GM18520 (cell line): Measurements from ENCODE around the gene PLPPR4.
"Not testable (repeated sequence)": the region's sequence is repeated elsewhere in the genome, so short reads cannot be mapped to it uniquely, and the experiment has no call there.

Experiments used
- ATAC-seq: cut with Tn5 transposase; IDR thresholded peaks from one replicate; pipeline ENCODE4 v1.9.1; 2021; ENCODE audit not compliant: unreplicated experiment

The PLPPR4 gene, protein sequence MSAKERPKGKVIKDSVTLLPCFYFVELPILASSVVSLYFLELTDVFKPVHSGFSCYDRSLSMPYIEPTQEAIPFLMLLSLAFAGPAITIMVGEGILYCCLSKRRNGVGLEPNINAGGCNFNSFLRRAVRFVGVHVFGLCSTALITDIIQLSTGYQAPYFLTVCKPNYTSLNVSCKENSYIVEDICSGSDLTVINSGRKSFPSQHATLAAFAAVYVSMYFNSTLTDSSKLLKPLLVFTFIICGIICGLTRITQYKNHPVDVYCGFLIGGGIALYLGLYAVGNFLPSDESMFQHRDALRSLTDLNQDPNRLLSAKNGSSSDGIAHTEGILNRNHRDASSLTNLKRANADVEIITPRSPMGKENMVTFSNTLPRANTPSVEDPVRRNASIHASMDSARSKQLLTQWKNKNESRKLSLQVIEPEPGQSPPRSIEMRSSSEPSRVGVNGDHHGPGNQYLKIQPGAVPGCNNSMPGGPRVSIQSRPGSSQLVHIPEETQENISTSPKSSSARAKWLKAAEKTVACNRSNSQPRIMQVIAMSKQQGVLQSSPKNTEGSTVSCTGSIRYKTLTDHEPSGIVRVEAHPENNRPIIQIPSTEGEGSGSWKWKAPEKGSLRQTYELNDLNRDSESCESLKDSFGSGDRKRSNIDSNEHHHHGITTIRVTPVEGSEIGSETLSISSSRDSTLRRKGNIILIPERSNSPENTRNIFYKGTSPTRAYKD

DNA sequence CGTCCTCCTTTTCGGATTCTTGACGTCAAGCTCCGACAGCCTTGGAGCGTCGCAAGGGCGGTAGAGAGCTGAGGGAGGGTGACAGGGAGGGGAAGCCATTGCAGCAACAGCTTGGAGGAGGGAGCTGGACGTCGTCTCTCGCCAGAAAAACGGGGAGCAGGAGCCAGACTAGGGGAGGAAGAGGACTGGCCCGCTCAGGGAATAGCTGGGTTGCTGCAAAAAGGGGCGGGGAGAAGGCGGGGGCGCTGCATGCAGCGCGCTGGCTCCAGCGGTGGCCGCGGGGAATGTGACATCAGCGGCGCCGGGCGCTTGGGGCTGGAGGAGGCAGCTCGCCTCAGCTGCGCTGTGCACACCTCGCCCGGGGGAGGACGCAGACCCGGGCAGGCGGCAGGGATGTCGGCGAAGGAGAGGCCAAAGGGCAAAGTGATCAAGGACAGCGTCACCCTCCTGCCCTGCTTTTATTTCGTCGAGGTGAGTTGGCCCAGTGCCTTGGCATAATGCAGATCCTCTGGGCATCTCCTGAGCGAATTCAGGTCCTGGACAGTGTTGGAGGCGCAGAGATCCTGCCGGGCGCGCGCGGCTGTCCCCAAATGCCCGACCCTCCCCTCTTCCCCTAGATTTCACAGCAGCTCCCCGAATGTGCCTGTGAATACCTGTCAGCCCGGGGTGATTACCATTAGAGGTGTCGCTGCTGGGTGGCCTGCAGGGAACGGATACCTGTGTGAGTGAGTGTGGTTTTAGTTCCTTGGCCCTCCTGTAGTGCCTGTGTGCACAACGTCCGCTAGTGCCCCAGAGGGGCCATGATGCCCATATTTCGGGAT, at the start of gene PLPPR4:
PLPPR4 (plus strand) TSS at position 292 of the 821 bp plus-strand sequence; CDS start at position 394, 102 bp downstream.
- ATAC-seq = no peak

DNA sequence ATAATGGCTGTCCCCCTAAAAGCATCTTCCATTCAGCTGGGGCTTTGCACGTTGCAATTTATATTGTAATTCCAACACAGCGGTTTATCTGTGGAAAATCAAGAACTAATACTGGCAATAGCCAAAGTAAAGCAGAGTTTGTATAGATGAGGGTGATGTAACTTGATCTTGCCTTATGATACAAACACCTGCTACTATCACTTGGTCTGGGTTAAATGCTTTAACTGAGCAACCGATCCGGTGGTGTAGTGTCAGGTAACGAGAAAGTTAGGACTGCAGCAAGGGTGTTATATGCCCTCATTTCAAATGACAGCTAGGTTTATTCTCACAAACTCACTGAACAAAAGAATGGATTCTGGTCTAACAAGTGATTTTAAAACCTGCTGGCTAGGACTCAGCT, 47.3 kb upstream of the PLPPR4 start:
- no peak for ATAC-seq

DNA sequence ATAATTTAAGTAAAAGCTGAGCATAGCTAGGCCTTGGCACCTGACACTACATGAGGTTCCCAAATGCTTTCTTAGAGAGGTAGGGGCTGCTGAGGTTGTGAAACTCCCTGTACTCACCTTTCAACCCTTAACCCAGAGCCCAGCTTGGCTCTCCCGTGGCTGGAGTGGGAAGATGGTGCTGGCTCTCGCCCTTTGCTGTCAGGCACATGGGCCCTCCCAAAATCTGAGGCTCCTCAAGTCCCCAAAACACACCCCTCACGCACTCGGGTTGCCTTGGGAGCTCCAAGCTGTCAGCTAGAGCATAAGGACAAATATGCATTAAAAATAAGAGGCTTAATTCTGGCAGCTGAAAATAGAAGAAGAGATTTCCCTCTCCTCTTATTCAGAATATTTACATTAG, 46.7 kb upstream of the PLPPR4 start:
- no peak for ATAC-seq

DNA sequence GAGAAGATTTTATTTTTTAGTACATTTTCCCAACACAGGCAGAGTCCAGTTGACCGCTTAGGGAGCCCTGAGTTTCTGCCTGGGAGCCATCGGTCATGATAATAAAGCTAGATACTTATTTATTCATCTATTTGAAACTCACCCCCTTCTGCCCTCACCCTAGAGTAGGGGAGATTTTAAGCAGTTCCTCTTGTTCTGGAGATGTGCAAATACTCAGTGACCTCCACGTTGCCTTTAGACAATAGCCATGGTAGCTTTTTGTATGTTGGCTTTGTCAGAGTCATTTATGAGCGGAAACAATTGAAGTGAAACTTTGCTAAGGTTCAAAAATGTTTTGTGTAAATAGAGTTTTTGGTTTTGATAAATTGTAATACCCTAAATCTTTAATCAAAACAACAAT, 45.7 kb upstream of the PLPPR4 start:
- ATAC-seq = no peak

DNA sequence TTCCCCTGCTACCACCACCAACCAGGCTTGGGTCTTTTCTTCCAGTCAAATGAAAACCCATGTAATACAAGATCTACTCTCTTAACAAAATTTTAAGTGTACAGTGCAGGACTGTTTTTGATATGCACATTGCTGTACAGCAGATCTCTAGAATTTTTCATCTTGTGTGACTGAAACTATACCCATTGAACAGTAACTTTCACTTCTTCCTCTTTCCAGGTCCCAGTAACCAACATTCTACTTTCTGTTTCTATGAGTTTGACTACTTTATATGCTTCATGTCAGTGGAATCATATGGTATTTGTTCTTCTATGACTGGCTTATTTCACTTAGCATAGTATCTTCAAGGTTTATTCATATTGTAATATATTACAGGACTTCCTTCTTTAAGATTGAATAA, 45.3 kb upstream of the PLPPR4 start:
- ATAC-seq = no peak

DNA sequence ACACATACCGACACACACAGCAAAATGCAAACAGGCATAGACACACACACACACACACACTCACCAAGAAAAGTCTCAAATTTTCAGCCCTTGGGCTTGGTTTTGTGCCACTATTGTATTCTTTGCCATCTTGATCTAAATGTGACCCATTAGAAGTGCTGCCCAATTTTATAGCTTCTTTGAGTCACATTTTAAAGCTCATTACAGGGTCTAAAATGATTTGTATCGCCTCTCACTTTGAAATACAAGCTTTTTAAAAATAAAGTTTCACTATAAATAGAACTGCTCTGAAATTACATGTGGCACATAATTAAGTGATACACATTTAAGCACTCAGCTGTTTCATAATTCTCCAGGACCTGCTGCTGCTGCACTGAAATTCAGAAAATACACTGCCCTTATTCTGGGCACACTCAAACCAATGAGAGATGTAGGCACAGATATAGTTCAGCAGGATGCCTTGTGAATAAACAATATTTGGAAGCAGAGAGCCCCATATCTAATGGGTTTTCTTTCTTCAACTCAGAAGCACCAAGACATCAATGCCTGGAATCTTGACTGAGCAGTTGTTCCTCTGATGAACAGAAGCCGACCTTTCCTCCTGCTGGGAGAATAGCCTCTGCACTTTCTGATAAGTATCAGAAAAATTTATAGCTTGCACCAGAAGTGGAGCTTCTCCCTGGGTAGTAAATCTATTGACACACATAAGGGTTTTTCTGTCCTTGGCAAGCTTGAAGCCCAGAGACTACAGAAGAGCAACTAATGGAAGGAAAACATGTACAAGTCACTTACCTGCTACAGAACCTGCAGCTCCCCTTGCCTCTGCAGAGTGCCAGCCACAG, 37.0 kb upstream of the PLPPR4 start:
- no peak for ATAC-seq

DNA sequence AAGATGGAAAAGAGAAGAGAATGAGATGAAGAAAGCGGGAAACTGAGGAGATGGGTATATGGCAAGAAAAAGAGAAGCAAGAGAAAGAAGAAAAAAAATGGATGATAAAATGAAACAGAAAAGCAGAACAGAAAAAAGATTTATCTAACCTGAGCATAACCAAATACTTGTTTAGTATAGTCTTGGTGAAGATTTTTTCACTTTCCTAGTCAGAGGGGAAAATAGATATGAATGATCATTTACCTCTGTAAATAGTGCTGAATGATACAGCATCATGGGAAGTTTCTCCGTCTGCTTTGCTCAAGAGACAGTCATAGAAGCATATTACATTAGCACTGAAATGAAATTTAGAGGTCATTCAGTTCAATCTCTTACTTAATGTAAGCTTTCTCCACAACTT, 36.1 kb upstream of the PLPPR4 start:
- ATAC-seq = peak; percentile 49

DNA sequence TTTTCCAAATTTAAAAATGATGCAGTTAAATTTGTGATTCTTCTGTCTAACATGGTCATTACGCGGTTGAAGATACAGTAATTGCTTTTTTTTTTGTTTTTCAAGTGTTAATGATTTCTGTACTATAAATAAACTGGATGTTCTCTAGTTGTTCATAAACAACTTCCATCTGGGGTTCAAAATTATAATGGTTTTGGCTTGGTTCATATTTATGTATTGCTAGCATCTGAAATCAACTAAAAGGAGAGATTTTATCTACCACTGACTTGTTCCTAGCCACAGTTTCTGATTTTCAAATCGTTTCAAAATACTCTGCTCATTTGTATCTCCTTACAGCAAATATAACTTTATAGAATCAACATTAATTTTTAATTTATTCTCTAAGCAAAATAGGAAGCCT, 35.2 kb upstream of the PLPPR4 start:
- no peak for ATAC-seq

DNA sequence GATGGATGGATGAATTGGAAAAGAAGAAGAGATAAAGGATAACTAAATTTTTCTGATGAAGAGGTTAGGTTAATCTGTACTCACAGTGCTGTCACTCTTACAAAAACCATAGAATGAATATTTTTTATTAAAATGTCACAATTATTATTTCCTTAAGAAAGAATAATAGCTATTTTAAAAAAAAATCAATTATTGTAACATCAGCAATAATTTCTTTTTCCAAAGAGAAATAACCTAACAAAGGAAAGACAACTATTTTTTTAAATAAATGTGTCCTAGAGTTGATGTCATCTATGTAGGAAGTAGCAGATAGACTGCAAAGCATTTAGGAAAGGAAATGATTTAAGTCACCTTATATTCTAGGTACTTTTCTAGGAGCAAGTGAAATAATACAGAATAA, 33.6 kb upstream of the PLPPR4 start:
- no peak for ATAC-seq

DNA sequence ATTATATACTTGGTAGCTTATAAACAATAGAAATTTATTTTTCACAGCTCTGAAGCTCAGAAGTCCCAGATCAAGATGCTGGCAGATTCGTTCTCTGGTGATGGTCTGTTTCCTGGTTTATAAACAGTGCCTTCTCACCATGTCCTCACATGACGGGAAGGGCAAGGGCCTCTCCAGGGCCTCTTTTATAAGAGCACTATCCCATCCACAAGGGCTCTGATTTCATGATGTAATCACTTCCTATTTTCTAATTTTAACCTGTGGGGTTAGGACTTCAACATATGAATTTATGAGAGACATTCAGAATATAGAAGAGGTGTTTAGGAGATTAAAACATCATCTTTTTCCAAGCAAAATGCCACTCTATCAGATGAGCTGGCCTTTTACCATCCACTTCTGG, 32.1 kb upstream of the PLPPR4 start:
- no peak for ATAC-seq

DNA sequence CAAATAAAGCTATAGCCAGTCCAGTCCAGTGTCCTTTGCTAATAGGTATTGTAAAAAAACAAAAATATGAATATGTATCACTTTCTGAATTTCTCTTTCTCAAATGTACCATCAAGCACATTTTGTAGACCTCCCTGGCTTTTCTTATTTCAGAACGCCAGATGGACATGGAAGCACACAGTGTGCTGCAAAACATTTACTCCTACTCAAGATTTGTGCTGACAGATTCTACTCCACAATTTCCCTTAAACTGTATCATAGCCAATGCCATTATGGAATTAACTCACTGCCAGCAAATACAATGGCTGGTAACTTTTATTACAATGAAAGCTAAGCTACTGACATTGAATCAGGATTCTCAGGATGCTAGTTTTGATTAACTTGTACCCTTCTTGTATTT, 30.8 kb upstream of the PLPPR4 start:
- ATAC-seq = no peak

DNA sequence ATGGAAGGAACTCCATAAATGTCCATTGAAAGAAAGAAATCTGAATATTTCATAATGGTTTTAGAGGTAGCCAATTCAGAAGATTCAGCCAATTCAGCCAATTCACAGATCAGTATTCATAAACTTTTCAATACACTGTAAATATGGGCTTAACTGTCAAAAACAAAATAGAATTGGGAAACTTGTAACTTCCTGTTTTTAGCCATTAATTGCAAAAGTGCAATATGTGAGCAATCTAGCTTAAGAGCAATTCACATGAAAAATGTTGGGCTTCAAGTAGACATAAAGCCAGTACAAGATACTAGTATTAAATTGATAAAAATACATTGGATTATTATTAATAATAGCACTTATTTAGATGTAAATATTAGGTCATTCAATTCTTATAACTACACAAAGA, 27.5 kb upstream of the PLPPR4 start:
- no peak for ATAC-seq

DNA sequence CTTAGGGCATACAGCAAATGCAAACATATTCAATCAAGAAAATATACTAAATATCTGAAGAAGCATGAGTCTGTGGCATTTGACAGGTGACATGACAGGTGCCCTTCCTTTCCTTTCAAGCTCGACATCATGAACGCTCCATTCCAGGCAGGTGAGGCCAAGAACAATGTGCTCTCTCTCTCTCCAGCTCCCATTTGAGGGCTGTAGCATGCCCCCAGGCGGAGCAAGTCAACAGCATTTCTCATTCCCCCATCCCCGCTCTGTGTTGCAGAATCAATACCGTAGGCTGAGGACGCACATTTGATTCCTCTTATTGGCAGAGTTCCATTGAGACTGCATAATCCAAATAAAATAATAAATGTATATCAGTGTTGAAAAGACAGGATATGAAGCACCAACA, 24.6 kb upstream of the PLPPR4 start:
- ATAC-seq = no peak

DNA sequence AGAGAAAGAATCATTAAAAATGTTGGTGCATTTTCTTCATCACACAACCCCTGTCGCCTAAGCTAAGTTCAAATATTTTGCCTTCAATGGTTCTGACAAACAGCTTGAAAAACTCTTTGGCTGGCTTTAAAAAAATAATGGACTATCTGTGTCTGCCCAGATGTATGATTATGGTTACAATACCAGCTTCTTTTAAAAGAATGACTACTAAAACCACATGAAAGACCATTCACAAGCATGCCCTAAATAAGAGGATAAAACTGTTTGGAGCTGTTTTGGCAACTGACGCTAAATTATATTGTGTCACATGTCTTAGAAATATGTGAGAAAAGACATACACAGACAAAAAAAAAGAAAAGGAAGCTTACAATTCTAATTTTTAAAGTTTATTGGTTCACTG, 23.7 kb upstream of the PLPPR4 start:
- no peak for ATAC-seq

DNA sequence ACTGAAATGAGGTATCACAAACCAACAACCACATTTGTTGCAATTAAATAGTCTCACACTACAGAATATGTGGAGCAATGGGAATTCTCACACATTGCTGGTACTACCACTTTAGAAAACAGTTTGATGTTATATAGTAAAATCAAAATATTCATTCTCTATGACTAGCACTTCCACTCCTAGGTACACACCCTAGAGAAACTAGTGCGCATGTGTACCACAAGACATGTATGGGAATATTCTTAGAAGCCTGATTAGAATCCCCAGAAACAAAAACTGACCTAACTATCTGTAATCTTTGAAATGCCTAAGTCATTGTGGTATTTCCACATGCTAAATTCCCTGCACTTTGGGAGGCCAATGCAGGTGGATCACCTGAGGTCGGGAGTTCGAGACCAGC, 18.1 kb upstream of the PLPPR4 start:
- ATAC-seq = no peak

DNA sequence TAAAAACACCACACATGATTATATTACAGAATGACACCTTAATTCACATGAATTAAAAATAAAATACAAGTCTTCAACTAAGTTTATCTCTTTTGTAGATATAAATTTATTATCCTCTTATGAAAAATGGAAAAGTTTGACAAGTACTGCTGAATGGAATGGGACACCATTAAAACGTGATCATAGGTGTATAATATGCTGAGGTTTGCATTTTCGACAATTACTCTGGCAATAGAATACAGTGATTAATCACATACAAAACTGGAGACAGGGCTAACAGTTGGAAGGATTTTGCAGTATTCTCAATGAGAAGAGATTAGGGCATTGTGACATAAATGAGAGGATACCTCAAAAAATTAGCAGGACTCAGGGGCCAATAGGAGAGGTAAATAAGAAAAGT, 17.1 kb upstream of the PLPPR4 start:
- ATAC-seq = no peak

DNA sequence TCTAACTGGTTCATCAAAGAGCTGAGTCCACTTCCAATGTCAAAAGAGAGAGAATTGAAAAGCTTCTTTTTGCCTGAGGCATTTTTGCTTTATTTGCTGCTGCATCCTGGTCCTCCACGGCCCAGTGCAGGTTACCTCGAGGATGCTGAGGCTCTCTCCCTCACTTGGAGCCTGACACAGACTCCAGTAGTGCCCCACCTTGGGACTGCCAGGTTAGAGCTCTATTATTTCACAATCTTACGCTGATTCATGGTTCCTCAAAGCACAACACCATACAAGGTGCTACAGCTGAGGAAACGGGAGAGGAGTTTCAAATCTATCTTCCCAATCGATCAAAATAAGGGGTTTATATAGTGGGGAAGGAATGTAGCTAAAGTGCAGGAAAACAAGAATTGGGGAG, 13.6 kb upstream of the PLPPR4 start:
- no peak for ATAC-seq

DNA sequence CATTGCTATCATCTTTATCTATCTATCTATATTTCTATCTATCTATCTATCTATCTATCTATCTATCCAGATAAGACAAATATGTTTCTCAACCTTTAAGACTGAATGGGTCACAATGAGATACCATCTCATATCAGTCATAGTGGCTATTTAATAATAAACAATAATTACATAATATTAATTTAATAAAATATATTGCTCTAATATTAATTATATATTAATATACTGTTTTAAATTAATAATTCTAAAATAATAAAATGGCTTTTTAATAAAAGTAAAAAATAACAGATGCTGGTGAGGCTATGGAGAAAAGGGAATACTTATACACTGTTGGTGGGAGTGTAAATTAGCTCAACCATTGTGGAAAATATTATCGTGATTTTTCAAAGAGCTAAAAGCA, 13.0 kb upstream of the PLPPR4 start:
- ATAC-seq = no peak

DNA sequence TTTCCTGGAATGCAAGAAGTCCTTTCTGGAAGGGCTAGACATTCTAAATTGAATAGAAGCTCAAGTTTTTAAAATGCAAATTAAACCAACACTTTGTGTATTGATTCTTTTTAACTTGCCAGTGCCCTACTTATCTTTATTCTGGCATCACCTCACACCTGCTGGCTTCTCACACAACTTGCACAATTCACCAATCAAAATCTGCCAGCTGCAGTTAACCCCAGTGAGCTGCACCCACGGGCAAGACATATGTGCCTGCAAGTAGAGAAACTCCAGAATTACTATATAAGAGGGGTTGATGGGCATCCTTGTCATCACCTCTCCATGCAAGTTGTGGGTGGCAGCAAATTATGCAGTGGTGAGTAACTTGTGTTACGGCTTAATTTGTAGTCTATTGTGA, 11.7 kb upstream of the PLPPR4 start:
- no peak for ATAC-seq

DNA sequence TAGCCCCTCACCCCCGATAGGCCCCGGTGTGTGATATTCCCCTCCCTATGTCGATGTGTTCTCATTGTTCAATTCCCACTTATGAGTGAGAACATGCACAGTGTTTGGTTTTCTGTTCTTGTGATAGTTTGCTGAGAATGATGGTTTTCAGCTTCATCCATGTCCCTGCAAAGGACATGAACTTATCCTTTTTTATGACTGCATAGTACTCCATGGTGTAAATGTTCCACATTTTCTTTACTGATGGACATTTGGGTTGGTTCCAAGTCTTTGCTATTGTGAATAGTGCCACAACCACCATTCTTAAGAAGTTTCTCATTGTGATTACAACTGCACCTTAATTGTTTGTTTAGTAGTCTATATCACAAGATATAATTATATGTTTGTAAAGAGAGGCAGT, 3.9 kb upstream of the PLPPR4 start:
- ATAC-seq = not testable (repeated sequence)

DNA sequence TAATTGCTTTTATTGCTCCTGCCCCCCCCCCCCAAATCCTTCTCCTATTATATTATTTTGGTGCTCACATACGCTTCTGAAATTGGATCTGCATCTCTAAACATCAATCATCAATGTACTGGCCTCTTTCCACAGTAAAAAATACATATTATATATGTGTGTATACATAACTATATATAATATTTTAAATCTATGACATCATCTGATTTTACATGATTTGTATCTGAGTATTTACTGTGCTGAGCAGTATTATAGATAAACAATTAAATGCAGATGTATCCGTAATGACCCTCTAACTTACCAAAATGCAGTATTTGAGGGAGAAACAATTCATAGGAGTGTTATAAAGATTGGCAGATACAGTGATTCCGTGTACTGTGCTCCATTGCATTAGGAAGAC, 832 bp downstream of the PLPPR4 start:
- ATAC-seq = no peak
